CD4-positive, alpha-beta memory T cell (primary cell): ENCODE measurements around the gene COG8. TPM values are rescaled to one million over a fixed set of nuclear protein-coding genes. Genes with fewer than 3 reads are reported as not detected.
"Not testable (repeated sequence)": the region's sequence is repeated elsewhere in the genome, so short reads cannot be mapped to it uniquely, and the experiment has no call there.

Source experiments
- CTCF ChIA-PET: fragments of 350-600 bp; sonication (Branson Sonifier 250); formaldehyde crosslinking; loops from one replicate; lab custom pipeline; 2021; ENCODE audit warnings: inconsistent platforms; ENCODE audit not compliant: partially characterized antibody; lab: Charles Lee
- POLR2A ChIA-PET: fragments of 350-600 bp; sonication (Branson Sonifier 250); formaldehyde crosslinking; loops from one replicate; lab custom pipeline; 2021; ENCODE audit not compliant: partially characterized antibody; lab: Charles Lee
- DNase-seq, 5 donors: peaks; one replicate each; pipeline versions ENCODE4 v3.0.0 to v3.0.0-alpha.2; 2020 to 2022; ENCODE audit warnings: mixed read lengths in 1 of 5
- H3K27ac ChIP-seq: one replicate; pipeline ENCODE4 v1.7.0; 2013; ENCODE audit warnings: low read depth, low read length
- H3K27me3 ChIP-seq: 2 replicates; pipeline ENCODE4 v1.7.0; 2013; ENCODE audit warnings: mild to moderate bottlenecking, low read length, moderate library complexity; ENCODE audit not compliant: insufficient read depth
- H3K36me3 ChIP-seq: 2 replicates; pipeline ENCODE4 v1.7.0; 2013; ENCODE audit warnings: mild to moderate bottlenecking, low read length, moderate library complexity; ENCODE audit not compliant: insufficient read depth
- H3K4me1 ChIP-seq: 2 replicates; pipeline ENCODE4 v1.7.0; 2013; ENCODE audit warnings: mild to moderate bottlenecking, low read length, moderate library complexity; ENCODE audit not compliant: insufficient read depth
- H3K4me3 ChIP-seq, 2 donors: one replicate each; pipeline ENCODE4 v1.7.0; 2013; ENCODE audit warnings: low read length in 2 of 2, mild to moderate bottlenecking in 1 of 2
- H3K9me3 ChIP-seq, 2 donors: one replicate each; pipeline ENCODE4 v1.7.0; 2013; ENCODE audit warnings: low read length in 2 of 2, control low read depth in 1 of 2; ENCODE audit not compliant: control insufficient read depth in 1 of 2
- H3K27ac Mint-ChIP-seq, 7 donors: one replicate each; pipeline ENCODE4 v1.8.0; 2020 to 2021; ENCODE audit warnings: mixed read lengths in 7 of 7, mild to moderate bottlenecking in 6 of 7, inconsistent platforms in 3 of 7, moderate library complexity in 3 of 7
- H3K27me3 Mint-ChIP-seq, 2 donors: one replicate each; pipeline ENCODE4 v1.8.0; 2020 to 2021; ENCODE audit warnings: mixed read lengths in 2 of 2
- H3K36me3 Mint-ChIP-seq, 2 donors: one replicate each; pipeline ENCODE4 v1.8.0; 2020 to 2021; ENCODE audit warnings: mixed read lengths in 2 of 2, inconsistent platforms in 1 of 2, mild to moderate bottlenecking in 1 of 2
- H3K4me1 Mint-ChIP-seq, 4 donors: one replicate each; pipeline ENCODE4 v1.8.0; 2020 to 2021; ENCODE audit warnings: mixed read lengths in 4 of 4, mild to moderate bottlenecking in 1 of 4
- H3K4me3 Mint-ChIP-seq, 8 donors: one replicate each; pipeline ENCODE4 v1.8.0; 2020 to 2021; ENCODE audit warnings: mixed read lengths in 8 of 8, mild to moderate bottlenecking in 7 of 8, moderate library complexity in 6 of 8, inconsistent platforms in 3 of 8
- H3K9me3 Mint-ChIP-seq, 8 donors: one replicate each; pipeline ENCODE4 v1.8.0; 2020 to 2021; ENCODE audit warnings: mixed read lengths in 8 of 8, mild to moderate bottlenecking in 5 of 8, inconsistent platforms in 3 of 8, moderate library complexity in 1 of 8
- intact Hi-C: fragments of 100-400 bp; cut with micrococcal nuclease; formaldehyde crosslinking; loops from one replicate; pipeline ENCODE4 v1.15.1; 2023
- polyA plus RNA-seq, 2 donors: library from polyadenylated mRNA; unstranded; fragments of 300-500 nt; fragmentation: Illumina TruSeq; gene quantifications; one replicate each; pipeline ENCODE4 v1.2.3, GENCODE V29; 2021
- total RNA-seq, 2 experiments: library from RNA; stranded (reverse); gene quantifications; one replicate each; pipeline ENCODE4 v1.2.3, GENCODE V29; 2021

The COG8 gene
- total and polyA plus RNA-seq, 4 experiments from 2014 or later, result 31.3 to 66.1 (median 50.0) TPM

- H3K9me3 Mint-ChIP-seq, result no peaks in the 10 kb centered on the region
- Histone ChIP-seq H3K4me1 (no peaks in the 10 kb centered on the region), H3K36me3 (no peaks in the 10 kb centered on the region), H3K27ac (no peak overlapping the region), H3K9me3 (no peaks in the 10 kb centered on the region), H3K4me3 (no peak overlapping the region), H3K27me3 (no peaks in the 10 kb centered on the region)
- peaks cover 6 to 10% of the 10 kb centered on the region in 2 donors for H3K36me3 Mint-ChIP-seq
- CTCF ChIA-PET, result no interaction called here
- no peak overlapping the region for H3K27ac Mint-ChIP-seq
- H3K4me1 Mint-ChIP-seq, result peaks cover 0 to 4% (median 2%) of the 10 kb centered on the region in 4 donors
- POLR2A ChIA-PET, result no interaction called here
- no peak overlapping the region for H3K4me3 Mint-ChIP-seq
- no peaks in the 10 kb centered on the region for H3K27me3 Mint-ChIP-seq
- intact Hi-C loops, result no loop called here
- DNase-seq, result no peak
These were observed 45.3 kb downstream of the COG8 start for GRCh38 chr16:69294051-69294450.

GRCh38 chr16:69293401-69293800, 46.0 kb downstream of the COG8 start:
- H3K4me3 ChIP-seq, result no peak overlapping the region
- ChIA-PET POLR2A (no interaction called here), CTCF (interaction anchor here (11.1 kb wide), 1 partner anchor 143 kb away, joined by 297 read pairs; no protein-coding TSS in a partner anchor)
- no peaks in the 10 kb centered on the region for H3K9me3 Mint-ChIP-seq
- H3K9me3 ChIP-seq, result no peaks in the 10 kb centered on the region
- DNase-seq, result no peak
- H3K4me1 ChIP-seq, result no peaks in the 10 kb centered on the region
- H3K4me3 Mint-ChIP-seq, result peak overlapping the region in 1 of 8 donors; percentile 0
- H3K36me3 ChIP-seq, result no peaks in the 10 kb centered on the region
- peaks cover 0 to 4% (median 2%) of the 10 kb centered on the region in 4 donors for H3K4me1 Mint-ChIP-seq
- H3K36me3 Mint-ChIP-seq, result peaks cover 3 to 10% of the 10 kb centered on the region in 2 donors
- no peaks in the 10 kb centered on the region for H3K27me3 ChIP-seq
- intact Hi-C loops, result no loop called here
- no peak overlapping the region for H3K27ac ChIP-seq
- H3K27me3 Mint-ChIP-seq, result no peaks in the 10 kb centered on the region
- H3K27ac Mint-ChIP-seq, result peak overlapping the region in 5 of 7 donors; percentile 1 to 88 (median 37)

GRCh38 chr16:69291657-69292056, 47.7 kb downstream of the COG8 start:
- POLR2A ChIA-PET, H3K4me3 ChIP-seq, H3K4me1 ChIP-seq, H3K4me3 Mint-ChIP-seq, H3K4me1 Mint-ChIP-seq, H3K36me3 Mint-ChIP-seq, H3K9me3 Mint-ChIP-seq, H3K9me3 ChIP-seq, H3K27ac ChIP-seq, H3K27ac Mint-ChIP-seq, H3K27me3 ChIP-seq, DNase-seq, H3K27me3 Mint-ChIP-seq, H3K36me3 ChIP-seq, intact Hi-C loops: not testable (repeated sequence)
- CTCF ChIA-PET, result interaction anchor here (11.1 kb wide), 1 partner anchor 141 kb away, joined by 297 read pairs; no protein-coding TSS in a partner anchor

GRCh38 chr16:69286941-69287713, 52.2 kb downstream of the COG8 start:
- Mint-ChIP-seq H3K4me1 (peaks cover 0 to 5% (median 3%) of the 10 kb centered on the region in 4 donors), H3K27me3 (no peaks in the 10 kb centered on the region), H3K27ac (peak overlapping the region in 2 of 7 donors; percentile 65 to 72), H3K4me3 (no peak overlapping the region), H3K9me3 (no peaks in the 10 kb centered on the region), H3K36me3 (peaks cover 3 to 14% of the 10 kb centered on the region in 2 donors)
- Histone ChIP-seq H3K4me3 (no peak overlapping the region), H3K27ac (no peak overlapping the region), H3K9me3 (no peaks in the 10 kb centered on the region), H3K36me3 (peaks cover 5% of the 10 kb centered on the region), H3K4me1 (no peaks in the 10 kb centered on the region), H3K27me3 (no peaks in the 10 kb centered on the region)
- DNase-seq, result peak; percentile 58 to 66 (median 61)
- intact Hi-C loops, result loop anchor here (1.0 kb wide), 2 partner anchors 137 to 759 kb away; no protein-coding TSS in a partner anchor
- ChIA-PET POLR2A (interaction anchor here (1.5 kb wide), 1 partner anchor 137 kb away, joined by 3 read pairs; no protein-coding TSS in a partner anchor), CTCF (interaction anchor here (0.6 to 11.1 kb wide), 15 partner anchors 10 to 759 kb away, joined by 3 to 297 read pairs (median 5); partner anchors contain the start of gene SNTB2)

- no peak overlapping the region for H3K27ac Mint-ChIP-seq
- intact Hi-C loops, result no loop called here
- ChIA-PET CTCF (interaction anchor here (0.7 to 11.1 kb wide), 18 partner anchors 9 to 279 kb away, joined by 3 to 297 read pairs (median 4); partner anchors contain the start of gene SNTB2), POLR2A (interaction anchor here (0.7 to 1.4 kb wide), 3 partner anchors 86 to 152 kb away, joined by 3 to 4 read pairs (median 3); no protein-coding TSS in a partner anchor)
- no peaks in the 10 kb centered on the region for H3K9me3 ChIP-seq
- no peak overlapping the region for H3K27ac ChIP-seq
- peaks cover 3 to 14% of the 10 kb centered on the region in 2 donors for H3K36me3 Mint-ChIP-seq
- H3K27me3 Mint-ChIP-seq, result no peaks in the 10 kb centered on the region
- no peak for DNase-seq
- no peaks in the 10 kb centered on the region for H3K27me3 ChIP-seq
- no peaks in the 10 kb centered on the region for H3K9me3 Mint-ChIP-seq
- H3K4me3 Mint-ChIP-seq, result no peak overlapping the region
- H3K36me3 ChIP-seq, result peaks cover 5% of the 10 kb centered on the region
- H3K4me3 ChIP-seq, result no peak overlapping the region
- no peaks in the 10 kb centered on the region for H3K4me1 ChIP-seq
- H3K4me1 Mint-ChIP-seq, result peaks cover 0 to 5% (median 3%) of the 10 kb centered on the region in 4 donors
These were observed 54.1 kb downstream of the COG8 start for GRCh38 chr16:69285240-69285639.

GRCh38 chr16:69283851-69284250, 55.5 kb downstream of the COG8 start:
- CTCF ChIA-PET, result interaction anchor here (1.2 to 11.1 kb wide), 6 partner anchors 10 to 133 kb away, joined by 3 to 297 read pairs (median 14); partner anchors contain the start of gene SNTB2
- POLR2A ChIA-PET, result no interaction called here
- Histone ChIP-seq H3K27ac (no peak overlapping the region), H3K4me3 (no peak overlapping the region), H3K9me3 (no peaks in the 10 kb centered on the region), H3K27me3 (no peaks in the 10 kb centered on the region), H3K4me1 (no peaks in the 10 kb centered on the region), H3K36me3 (peaks cover 5% of the 10 kb centered on the region)
- Mint-ChIP-seq H3K9me3 (no peaks in the 10 kb centered on the region), H3K27me3 (no peaks in the 10 kb centered on the region), H3K4me1 (peaks cover 0 to 5% (median 3%) of the 10 kb centered on the region in 4 donors), H3K27ac (peak overlapping the region in 4 of 7 donors; percentile 52 to 81 (median 61)), H3K4me3 (no peak overlapping the region), H3K36me3 (peaks cover 0 to 14% of the 10 kb centered on the region in 2 donors)
- intact Hi-C loops, result no loop called here
- DNase-seq, result no peak

- Histone ChIP-seq H3K27me3 (no peaks in the 10 kb centered on the region), H3K9me3 (no peaks in the 10 kb centered on the region), H3K27ac (no peak overlapping the region), H3K36me3 (no peaks in the 10 kb centered on the region), H3K4me3 (no peak overlapping the region), H3K4me1 (no peaks in the 10 kb centered on the region)
- DNase-seq, result no peak
- POLR2A ChIA-PET, result no interaction called here
- intact Hi-C loops, result no loop called here
- Mint-ChIP-seq H3K27me3 (no peaks in the 10 kb centered on the region), H3K4me3 (no peak overlapping the region), H3K27ac (no peak overlapping the region), H3K9me3 (no peaks in the 10 kb centered on the region), H3K36me3 (peaks cover 6 to 9% of the 10 kb centered on the region in 2 donors), H3K4me1 (peaks cover 0 to 8% (median 3%) of the 10 kb centered on the region in 4 donors)
- CTCF ChIA-PET, result interaction anchor here (1.4 to 2.1 kb wide), 3 partner anchors 8 to 11 kb away, joined by 4 to 6 read pairs (median 5); no protein-coding TSS in a partner anchor
These were observed 62.0 kb downstream of the COG8 start for GRCh38 chr16:69277413-69277812.
